Body of pancreas (tissue), 4 donors: Measurements from ENCODE around the gene NPW. TPM values are rescaled to one million over a fixed set of nuclear protein-coding genes. Genes with fewer than 3 reads are reported as not detected.
"Not testable (repeated sequence)": the region's sequence is repeated elsewhere in the genome, so short reads cannot be mapped to it uniquely, and the experiment has no call there.

Experiments
- ATAC-seq: fragments of 150-250 bp; one replicate; pipeline ENCODE4 v1.9.1; 2016
- DNase-seq, 4 donors: peaks; one replicate each; pipeline ENCODE4 v3.0.0-alpha.2; 2019
- H3K27ac ChIP-seq, 4 donors: fragments of 200-600 bp; sonication (generic); 1 replicate in 3 of 4; 2 replicates in 1 of 4; pipeline versions ENCODE4 v1.5.1 to v1.6.1; 2016 to 2019; ENCODE audit warnings: mild to moderate bottlenecking in 1 of 4, mixed read lengths in 1 of 4, moderate library complexity in 1 of 4
- H3K27me3 ChIP-seq, 2 donors: fragments of 200-600 bp; sonication (generic); one replicate each; pipeline ENCODE4 v1.6.0; 2016; ENCODE audit warnings: mild to moderate bottlenecking in 1 of 2
- H3K36me3 ChIP-seq, 2 donors: fragments of 200-600 bp; sonication (generic); replicated peaks in 1 of 2; 2 replicates each; pipeline ENCODE4 v1.5.1; 2016; ENCODE audit warnings: low read depth in 2 of 2; ENCODE audit not compliant: insufficient read depth in 1 of 2
- H3K4me1 ChIP-seq: fragments of 200-600 bp; sonication (generic); one replicate; pipeline ENCODE4 v1.6.0; 2016
- H3K4me3 ChIP-seq, 2 donors: fragments of 200-600 bp; sonication (generic); 1 replicate in 1 of 2; 2 replicates in 1 of 2; pipeline ENCODE4 v1.5.1; 2016 to 2019
- H3K9me3 ChIP-seq, 3 donors: fragments of 200-600 bp; sonication (generic); 1 replicate in 2 of 3; 2 replicates in 1 of 3; pipeline ENCODE4 v1.5.1; 2016
- POLR2A ChIP-seq, 3 donors: fragments of 450-650 bp; IDR thresholded peaks; one replicate each; pipeline ENCODE4 v1.6.1; 2016; ENCODE audit warnings: antibody characterized with exemption in 3 of 3, mild to moderate bottlenecking in 2 of 3
- WGBS, 2 donors: methylation state at CpG; one replicate each; pipeline ENCODE4 v1.1.5; 2017; 5-methylcytosine and 5-hydroxymethylcytosine counted together
- intact Hi-C: fragments of 100-400 bp; cut with DNase I; formaldehyde crosslinking; loops from one replicate; pipeline ENCODE4 v1.15.1; 2023
- total RNA-seq, 2 donors: library from RNA; depleted of rRNA; stranded (reverse); fragments of >200 nt; gene quantifications; one replicate each; pipeline ENCODE4 v1.1.0, GENCODE V29; 2016
- TF ChIP-seq, protein P1 (sequence below), 7 experiments: fragments of 450-650 bp in 4 of 7; fragments of 200-600 bp in 3 of 7; sonication (generic) in 3 of 7; IDR thresholded peaks; one replicate each; pipeline ENCODE4 v1.5.1; 2016 to 2019; ENCODE audit warnings: antibody characterized with exemption in 7 of 7

NPW gene
- total RNA-seq, 2 donors from 2014 or later = not detected

DNA sequence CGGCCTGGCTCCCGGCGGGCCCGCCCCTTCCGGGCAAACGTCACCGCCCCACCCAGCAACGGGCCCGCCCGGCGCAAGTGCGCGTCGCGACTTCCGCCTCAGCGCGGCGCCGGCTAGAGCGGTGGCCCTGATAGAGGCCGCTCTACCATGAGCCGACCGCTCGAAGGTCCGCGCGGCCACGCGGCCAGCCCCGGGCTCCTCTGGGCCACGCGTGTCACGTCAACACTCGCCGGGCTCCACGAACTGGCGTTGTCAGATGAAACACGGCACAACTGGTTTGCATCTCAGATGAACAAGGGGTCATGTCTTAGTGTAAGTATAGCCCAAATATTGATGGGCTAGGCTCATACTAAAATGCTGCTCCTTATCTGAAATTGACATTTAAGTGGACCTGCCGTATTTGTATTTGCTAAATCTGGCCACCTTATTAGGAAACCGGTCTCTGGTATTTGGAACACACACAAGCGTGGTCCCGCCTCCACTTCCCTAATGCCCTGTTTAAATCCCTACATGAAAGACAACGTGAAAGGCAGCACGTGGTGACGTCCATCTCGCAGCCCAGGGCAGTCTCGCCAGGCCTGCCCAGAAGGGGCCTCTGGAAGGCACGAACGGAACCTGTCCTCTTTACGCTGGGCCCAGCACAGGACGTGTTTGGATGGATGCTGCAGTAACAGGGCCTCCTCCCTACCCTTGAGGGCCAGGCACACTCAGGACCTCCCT, 9.6 kb upstream of the NPW start, which contains the start of gene ZNF598:
TSS of gene ZNF598 (minus strand) at position 31 of the 720 bp plus-strand sequence.
- Histone ChIP-seq H3K27me3 (no peaks in the 10 kb centered on the region), H3K36me3 (no peaks in the 10 kb centered on the region), H3K4me3 (peak within 1 kb of the TSS; percentile 76 to 95), H3K9me3 (no peaks in the 10 kb centered on the region), H3K27ac (peak within 1 kb of the TSS; percentile 89 to 96 (median 92)), H3K4me1 (peaks cover 47% of the 10 kb centered on the region)
- intact Hi-C loops = no loop called here
- DNase-seq = peak; percentile 82 to 86 (median 84)
- peak; percentile 89 for ATAC-seq
- TF ChIP-seq, protein P1, sequence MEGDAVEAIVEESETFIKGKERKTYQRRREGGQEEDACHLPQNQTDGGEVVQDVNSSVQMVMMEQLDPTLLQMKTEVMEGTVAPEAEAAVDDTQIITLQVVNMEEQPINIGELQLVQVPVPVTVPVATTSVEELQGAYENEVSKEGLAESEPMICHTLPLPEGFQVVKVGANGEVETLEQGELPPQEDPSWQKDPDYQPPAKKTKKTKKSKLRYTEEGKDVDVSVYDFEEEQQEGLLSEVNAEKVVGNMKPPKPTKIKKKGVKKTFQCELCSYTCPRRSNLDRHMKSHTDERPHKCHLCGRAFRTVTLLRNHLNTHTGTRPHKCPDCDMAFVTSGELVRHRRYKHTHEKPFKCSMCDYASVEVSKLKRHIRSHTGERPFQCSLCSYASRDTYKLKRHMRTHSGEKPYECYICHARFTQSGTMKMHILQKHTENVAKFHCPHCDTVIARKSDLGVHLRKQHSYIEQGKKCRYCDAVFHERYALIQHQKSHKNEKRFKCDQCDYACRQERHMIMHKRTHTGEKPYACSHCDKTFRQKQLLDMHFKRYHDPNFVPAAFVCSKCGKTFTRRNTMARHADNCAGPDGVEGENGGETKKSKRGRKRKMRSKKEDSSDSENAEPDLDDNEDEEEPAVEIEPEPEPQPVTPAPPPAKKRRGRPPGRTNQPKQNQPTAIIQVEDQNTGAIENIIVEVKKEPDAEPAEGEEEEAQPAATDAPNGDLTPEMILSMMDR (IDR thresholded peaks at IDR 0.05) = peak in 1 of 7 experiments; percentile 11
- TF ChIP-seq POLR2A (IDR thresholded peaks at IDR 0.05) = peak; percentile 84 to 92 (median 91)
- WGBS, 2 donors = 2 to 4% methylated on average over 13 to 45 of the region's 52 CpGs

DNA sequence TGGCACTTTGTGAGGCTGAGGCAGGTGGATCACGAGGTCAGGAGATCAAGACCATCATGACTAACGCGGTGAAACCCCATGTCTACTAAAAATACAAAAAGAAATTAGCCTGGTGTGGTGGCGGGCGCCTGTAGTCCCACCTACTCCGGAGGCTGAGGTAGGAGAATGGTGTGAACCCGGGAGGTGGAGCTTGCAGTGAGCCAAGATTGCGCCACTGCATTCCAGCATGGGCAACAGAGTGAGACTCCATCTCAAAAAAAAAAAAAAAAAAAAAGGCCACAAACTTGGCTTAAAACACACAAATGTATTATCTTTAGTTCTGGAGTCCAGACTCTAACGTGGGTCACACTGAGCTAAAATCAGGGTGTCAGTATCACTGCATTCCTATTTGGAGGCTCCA, 7.9 kb upstream of the NPW start:
- H3K27me3 ChIP-seq, intact Hi-C loops, H3K9me3 ChIP-seq, H3K4me3 ChIP-seq, ATAC-seq, DNase-seq, H3K36me3 ChIP-seq, H3K27ac ChIP-seq: not testable (repeated sequence)
- WGBS, 2 donors = 82 to 90% methylated on average over 9 of the region's 9 CpGs
- peaks cover 29% of the 10 kb centered on the region for H3K4me1 ChIP-seq

DNA sequence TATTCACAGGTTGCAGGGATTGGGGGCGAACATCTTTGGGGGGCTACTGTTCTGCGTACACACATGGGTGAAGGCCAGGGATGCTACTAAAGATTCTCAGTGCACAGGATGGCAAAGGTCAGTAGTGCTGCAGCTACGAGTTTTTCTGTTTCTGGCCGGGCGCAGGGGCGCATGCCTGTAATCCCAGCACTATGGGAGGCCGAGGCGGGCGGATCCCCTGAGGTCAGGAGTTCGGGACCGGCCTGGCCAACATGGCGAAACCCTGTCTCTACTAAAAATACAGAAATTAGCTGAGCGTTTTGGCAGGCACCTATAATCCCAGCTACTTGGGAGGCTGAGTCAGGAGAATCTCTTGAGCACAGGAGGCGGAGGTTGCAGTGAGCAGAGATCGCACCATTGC, 6.1 kb upstream of the NPW start:
- Histone ChIP-seq H3K9me3 (no peaks in the 10 kb centered on the region), H3K27me3 (no peaks in the 10 kb centered on the region), H3K27ac (no peak overlapping the region), H3K4me1 (peaks cover 11% of the 10 kb centered on the region), H3K4me3 (no peak overlapping the region), H3K36me3 (no peaks in the 10 kb centered on the region)
- intact Hi-C loops = no loop called here
- no peak for DNase-seq
- 83 to 86% methylated on average over 13 to 15 of the region's 15 CpGs for WGBS, 2 donors
- TF ChIP-seq, protein P1 (IDR thresholded peaks at IDR 0.05) = no peak
- TF ChIP-seq POLR2A (IDR thresholded peaks at IDR 0.05) = no peak
- ATAC-seq = no peak

DNA sequence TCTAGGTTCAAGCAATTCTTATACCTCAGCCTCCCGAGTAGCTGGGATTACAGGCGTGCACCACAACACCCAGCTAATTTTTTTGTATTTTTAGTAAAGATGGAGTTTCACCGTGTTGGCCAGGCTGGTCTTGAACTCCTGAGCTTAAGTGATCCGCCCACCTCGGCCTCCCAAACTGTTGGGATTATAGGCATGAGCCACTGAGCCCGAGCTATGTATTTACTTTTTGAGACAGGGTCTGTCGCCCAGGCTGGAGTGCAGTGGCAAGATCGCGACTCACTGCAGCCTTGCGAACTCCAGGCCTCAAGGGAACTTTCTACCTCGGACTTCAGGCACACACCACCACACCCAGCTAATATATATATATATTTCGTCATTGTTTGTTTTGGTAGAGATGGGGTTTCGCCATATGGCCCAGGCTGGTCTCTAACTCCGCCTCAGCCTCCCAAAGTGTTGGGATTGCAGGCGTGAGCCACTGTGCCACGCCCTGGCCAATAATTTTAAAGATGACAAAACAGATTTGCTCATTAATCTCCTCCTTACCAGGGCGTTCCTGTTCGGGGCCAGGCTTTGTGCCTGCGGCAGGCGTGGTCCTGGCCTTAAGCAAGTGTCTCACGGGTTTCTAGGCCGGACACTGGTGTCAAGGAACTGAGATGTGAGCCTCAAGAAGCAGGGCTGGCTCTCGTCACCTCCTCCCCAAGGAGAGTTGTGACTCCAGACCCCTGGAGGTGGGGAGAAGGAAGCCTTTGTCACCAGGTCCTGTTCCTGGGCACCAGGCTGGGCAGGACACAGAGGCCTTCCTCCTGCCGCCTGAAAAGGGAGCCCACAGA, 4.3 kb upstream of the NPW start:
- TF ChIP-seq, protein P1 (IDR thresholded peaks at IDR 0.05) = no peak
- no peak for TF ChIP-seq POLR2A (IDR thresholded peaks at IDR 0.05)
- ATAC-seq (no peak), DNase-seq (no peak)
- Histone ChIP-seq H3K4me3 (no peak overlapping the region), H3K27me3 (peaks cover 0 to 5% of the 10 kb centered on the region in 2 donors), H3K36me3 (no peaks in the 10 kb centered on the region), H3K9me3 (no peaks in the 10 kb centered on the region), H3K27ac (no peak overlapping the region), H3K4me1 (peaks cover 15% of the 10 kb centered on the region)
- WGBS, 2 donors = 79 to 85% methylated on average over 23 to 24 of the region's 24 CpGs
- intact Hi-C loops = loop anchor here (5.0 kb wide), 1 partner anchor 127 kb away; no protein-coding TSS in a partner anchor

DNA sequence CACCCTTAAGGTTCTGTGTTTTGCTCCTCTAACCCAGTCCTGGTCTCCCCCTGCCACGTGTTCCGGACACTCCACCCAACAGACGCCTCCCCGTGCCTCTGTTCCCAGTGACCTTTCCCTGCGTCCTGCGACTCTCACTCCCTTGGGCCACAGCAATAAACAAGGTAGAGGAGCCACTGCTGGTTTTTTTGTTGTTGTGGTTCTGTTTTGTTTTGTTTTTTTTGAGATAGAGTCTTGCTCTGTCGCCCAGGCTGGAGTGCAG, 3.7 kb upstream of the NPW start:
- no peak for TF ChIP-seq POLR2A (IDR thresholded peaks at IDR 0.05)
- TF ChIP-seq, protein P1 (IDR thresholded peaks at IDR 0.05) = no peak
- Histone ChIP-seq H3K36me3 (no peaks in the 10 kb centered on the region), H3K9me3 (no peaks in the 10 kb centered on the region), H3K27ac (no peak overlapping the region), H3K27me3 (peaks cover 0 to 9% of the 10 kb centered on the region in 2 donors), H3K4me3 (no peak overlapping the region), H3K4me1 (peaks cover 15% of the 10 kb centered on the region)
- intact Hi-C loops = loop anchor here (5.0 kb wide), 1 partner anchor 126 kb away; no protein-coding TSS in a partner anchor
- ATAC-seq (no peak), DNase-seq (no peak)
- 76 to 88% methylated on average over 7 of the region's 7 CpGs for WGBS, 2 donors
